Psoas muscle (tissue), 8 donors: ENCODE data around the gene SPRY2. TPM values are rescaled to one million over a fixed set of nuclear protein-coding genes. Genes with fewer than 3 reads are reported as not detected.

ENCODE experiments used
- ATAC-seq, 4 donors: fragments of 200-7000 bp; cut with Tn5 transposase; one replicate each; pipeline ENCODE4 v1.9.1; 2020; ENCODE audit warnings: moderate library complexity in 3 of 4, mild to moderate bottlenecking in 2 of 4
- DNase-seq, 2 donors: peaks; one replicate each; pipeline ENCODE4 v3.0.0-alpha.2; 2020
- H3K27ac ChIP-seq: fragments of 200-600 bp; one replicate; pipeline ENCODE4 v1.8.0; 2022
- H3K27me3 ChIP-seq, 3 donors: fragments of 200-600 bp in 1 of 3; one replicate each; pipeline versions ENCODE4 v1.6.1 to v1.8.0; 2013 to 2022; ENCODE audit warnings: low read length in 2 of 3, mild to moderate bottlenecking in 2 of 3, moderate library complexity in 1 of 3; ENCODE audit not compliant: insufficient read depth in 3 of 3
- H3K36me3 ChIP-seq, 2 donors: fragments of 200-600 bp in 1 of 2; one replicate each; pipeline versions ENCODE4 v1.6.1 to v1.8.0; 2013 to 2022; ENCODE audit warnings: low read depth in 1 of 2, mild to moderate bottlenecking in 1 of 2, moderate library complexity in 1 of 2; ENCODE audit not compliant: insufficient read depth in 1 of 2
- H3K4me1 ChIP-seq: fragments of 200-600 bp; one replicate; pipeline ENCODE4 v1.8.0; 2022
- H3K4me3 ChIP-seq: fragments of 200-600 bp; one replicate; pipeline ENCODE4 v1.8.0; 2022; ENCODE audit warnings: mild to moderate bottlenecking
- H3K9me3 ChIP-seq: fragments of 200-600 bp; one replicate; pipeline ENCODE4 v1.8.0; 2022
- WGBS, 3 donors: extraction: QIAGEN DNeasy Blood & Tissue Kit; methylation state at CpG; one replicate each; pipeline versions ENCODE4 v1.1.6 to v1.1.7; 2013; 5-methylcytosine and 5-hydroxymethylcytosine counted together
- intact Hi-C, 2 donors: fragments of 100-400 bp; cut with DNase I; formaldehyde crosslinking; loops; one replicate each; pipeline versions ENCODE4 v1.11.0 to v1.14.2; 2022
- polyA plus RNA-seq, 3 donors: library from polyadenylated mRNA; stranded (reverse); fragments of 200-250 nt; gene quantifications; one replicate each; pipeline ENCODE4 v1.2.3, GENCODE V29; 2013
- total RNA-seq, 4 donors: library from RNA; stranded (reverse); fragmentation: NEBNext Ultra II Directional in 2 of 4; extraction: Animal tissue kit (Norgen Biotek cat#: 25700) in 2 of 4; gene quantifications; one replicate each; pipeline versions ENCODE4 v1.2.1 to v1.2.4, GENCODE V29; 2021 to 2023
- TF ChIP-seq, protein P1 (sequence below): fragments of 200-600 bp; IDR thresholded peaks from one replicate; pipeline ENCODE4 v1.8.0; 2022; ENCODE audit warnings: antibody characterized with exemption
- donor health status: healthy with polysubstance abuse.
- donor health status: DM: no; HTN: no; CAD: no; lungs with moderate emphysema.
- donor health status: Bipolar disorder and iron deficiency.
- donor health status: healthy.
- donor health status: DM: yes; HTN: yes; CAD: no.
- donor health status: DM: no; HTN: no; CAD: no.
- donor health status: DM: no; HTN: no; CAD: no.
- donor health status: DM: yes; HTN: yes; CAD: no.

The SPRY2 gene
- total and polyA plus RNA-seq, 7 donors = 15.2 to 171 (median 26.5) TPM

- intact Hi-C loops = no loop called here
- no peak for ATAC-seq
- peaks cover 5% of the 10 kb centered on the region for H3K4me1 ChIP-seq
- H3K4me3 ChIP-seq = no peak overlapping the region
- H3K36me3 ChIP-seq = no peaks in the 10 kb centered on the region
- TF ChIP-seq, protein P1, sequence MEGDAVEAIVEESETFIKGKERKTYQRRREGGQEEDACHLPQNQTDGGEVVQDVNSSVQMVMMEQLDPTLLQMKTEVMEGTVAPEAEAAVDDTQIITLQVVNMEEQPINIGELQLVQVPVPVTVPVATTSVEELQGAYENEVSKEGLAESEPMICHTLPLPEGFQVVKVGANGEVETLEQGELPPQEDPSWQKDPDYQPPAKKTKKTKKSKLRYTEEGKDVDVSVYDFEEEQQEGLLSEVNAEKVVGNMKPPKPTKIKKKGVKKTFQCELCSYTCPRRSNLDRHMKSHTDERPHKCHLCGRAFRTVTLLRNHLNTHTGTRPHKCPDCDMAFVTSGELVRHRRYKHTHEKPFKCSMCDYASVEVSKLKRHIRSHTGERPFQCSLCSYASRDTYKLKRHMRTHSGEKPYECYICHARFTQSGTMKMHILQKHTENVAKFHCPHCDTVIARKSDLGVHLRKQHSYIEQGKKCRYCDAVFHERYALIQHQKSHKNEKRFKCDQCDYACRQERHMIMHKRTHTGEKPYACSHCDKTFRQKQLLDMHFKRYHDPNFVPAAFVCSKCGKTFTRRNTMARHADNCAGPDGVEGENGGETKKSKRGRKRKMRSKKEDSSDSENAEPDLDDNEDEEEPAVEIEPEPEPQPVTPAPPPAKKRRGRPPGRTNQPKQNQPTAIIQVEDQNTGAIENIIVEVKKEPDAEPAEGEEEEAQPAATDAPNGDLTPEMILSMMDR = no peak
- H3K27me3 ChIP-seq = no peaks in the 10 kb centered on the region
- H3K27ac ChIP-seq = peak overlapping the region; percentile 31
- H3K9me3 ChIP-seq = no peaks in the 10 kb centered on the region
- DNase-seq = no peak
- WGBS, 3 donors = 27 to 39% (median 35%) methylated on average over 9 of the region's 9 CpGs
Measured at GRCh38 chr13:80307401-80307987, 33.4 kb downstream of the SPRY2 start.

DNA sequence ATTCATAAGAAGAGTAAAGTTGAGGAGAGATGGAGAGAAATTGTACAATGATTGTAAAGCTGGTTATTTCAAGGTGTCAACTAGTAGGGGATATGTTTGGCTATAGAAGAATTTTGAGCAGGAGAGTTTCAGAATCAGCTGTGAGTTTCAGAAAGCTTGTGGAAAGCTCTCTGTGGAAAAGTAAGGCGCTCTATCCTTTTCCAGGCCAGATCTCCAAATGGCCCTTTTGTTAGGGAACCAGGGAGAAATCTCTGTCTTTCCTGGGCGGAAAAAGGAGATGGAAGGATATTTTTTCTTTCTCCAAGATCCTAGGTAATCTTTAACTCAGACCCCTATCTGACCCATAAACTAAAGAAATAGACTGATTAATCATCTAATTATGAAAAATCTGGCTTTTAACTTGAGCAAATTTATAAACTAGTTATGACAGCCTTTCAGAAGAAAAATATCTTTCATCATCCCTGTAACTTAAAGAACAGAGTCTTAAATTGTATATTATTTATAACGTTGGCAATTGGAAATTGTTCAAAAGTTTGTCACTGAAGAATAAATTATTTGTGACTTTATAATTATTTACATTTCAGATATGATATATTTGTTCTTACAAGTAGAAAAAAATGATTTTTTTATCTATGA lies 34.5 kb downstream of the SPRY2 start:
- 69 to 84% (median 81%) methylated on average over 3 of the region's 3 CpGs for WGBS, 3 donors
- DNase-seq (no peak), ATAC-seq (no peak)
- Histone ChIP-seq H3K9me3 (no peaks in the 10 kb centered on the region), H3K4me3 (peak overlapping the region; percentile 2), H3K27me3 (no peaks in the 10 kb centered on the region), H3K27ac (peak overlapping the region; percentile 18), H3K36me3 (no peaks in the 10 kb centered on the region), H3K4me1 (peaks cover 5% of the 10 kb centered on the region)
- intact Hi-C loops = no loop called here
- TF ChIP-seq, protein P1 = no peak

DNA sequence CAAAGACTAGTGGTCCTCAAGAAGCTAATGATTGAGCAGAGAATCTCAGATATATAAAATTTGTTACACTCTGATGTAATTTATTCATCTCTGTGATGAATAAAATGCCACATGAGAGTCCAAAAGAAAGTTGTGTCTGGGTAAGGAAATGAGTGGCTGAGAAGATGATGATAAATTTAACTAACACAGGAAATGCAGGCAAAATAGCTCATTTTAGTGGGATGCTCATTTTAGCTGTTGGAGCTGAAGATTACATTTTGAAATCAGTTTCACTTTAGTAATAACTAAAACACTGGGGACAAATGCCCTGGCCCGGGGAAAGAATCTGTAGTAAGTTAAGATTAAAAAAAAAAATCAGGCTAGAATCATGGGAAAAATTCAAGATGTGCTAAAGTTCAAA lies 35.2 kb downstream of the SPRY2 start:
- no peaks in the 10 kb centered on the region for H3K36me3 ChIP-seq
- peak overlapping the region; percentile 18 for H3K27ac ChIP-seq
- H3K27me3 ChIP-seq = no peaks in the 10 kb centered on the region
- DNase-seq (no peak), ATAC-seq (no peak)
- H3K4me1 ChIP-seq = peaks cover 5% of the 10 kb centered on the region
- H3K9me3 ChIP-seq = no peaks in the 10 kb centered on the region
- WGBS, 3 donors = 19 to 33% (median 26%) methylated on average over 1 of the region's 1 CpG
- H3K4me3 ChIP-seq = peak overlapping the region; percentile 2
- TF ChIP-seq, protein P1 = no peak
- intact Hi-C loops = no loop called here

GRCh38 chr13:80303225-80303811 lies 37.6 kb downstream of the SPRY2 start:
- ATAC-seq (peak in 1 of 4 donors; percentile 21), DNase-seq (no peak)
- no peak overlapping the region for H3K27ac ChIP-seq
- no peaks in the 10 kb centered on the region for H3K27me3 ChIP-seq
- peaks cover 5% of the 10 kb centered on the region for H3K4me1 ChIP-seq
- no peak overlapping the region for H3K4me3 ChIP-seq
- H3K36me3 ChIP-seq = no peaks in the 10 kb centered on the region
- WGBS, 3 donors = 78 to 95% (median 92%) methylated on average over 6 of the region's 6 CpGs
- H3K9me3 ChIP-seq = no peaks in the 10 kb centered on the region
- intact Hi-C loops = no loop called here
- TF ChIP-seq, protein P1 = no peak
